ENCODE measurements around the gene NR2F1.

NR2F1 gene

DNA sequence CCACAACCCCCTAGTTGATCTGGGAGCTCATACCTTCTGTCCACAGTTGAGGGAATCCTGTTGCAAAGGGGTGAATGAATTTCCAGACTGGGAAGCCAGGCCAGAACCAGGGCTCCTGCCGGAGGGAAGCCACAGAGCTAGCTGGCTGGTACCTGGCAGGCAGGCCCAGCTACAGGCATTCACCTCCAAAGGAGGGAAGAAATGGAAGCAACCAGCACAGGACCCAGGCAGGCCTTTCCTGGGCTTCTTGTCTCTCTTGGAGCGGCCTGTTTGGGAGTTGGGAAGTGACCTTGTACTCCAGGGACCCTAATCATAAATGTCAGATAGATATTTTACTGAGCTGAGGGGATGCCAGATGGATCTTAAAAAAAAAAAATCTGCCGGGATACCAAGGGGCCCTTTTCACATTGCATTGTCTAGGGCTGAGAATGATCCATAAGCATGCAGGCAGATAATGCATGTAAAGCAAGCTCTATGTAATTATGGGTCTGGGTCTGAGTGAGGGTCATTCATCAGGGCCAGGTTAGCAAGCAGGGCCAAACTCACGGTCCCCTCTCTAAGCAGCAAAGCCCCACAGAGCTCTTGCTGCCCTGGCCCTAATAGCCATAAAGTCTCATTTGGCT is 8.4 kb downstream of the NR2F1 start:
- no peak for DNase-seq

GRCh38 chr5:93592883-93593282 is 9.9 kb downstream of the NR2F1 start:
- no peak for DNase-seq

- no peak for DNase-seq
Observed at GRCh38 chr5:93593476-93594131, 10.6 kb downstream of the NR2F1 start.

DNA sequence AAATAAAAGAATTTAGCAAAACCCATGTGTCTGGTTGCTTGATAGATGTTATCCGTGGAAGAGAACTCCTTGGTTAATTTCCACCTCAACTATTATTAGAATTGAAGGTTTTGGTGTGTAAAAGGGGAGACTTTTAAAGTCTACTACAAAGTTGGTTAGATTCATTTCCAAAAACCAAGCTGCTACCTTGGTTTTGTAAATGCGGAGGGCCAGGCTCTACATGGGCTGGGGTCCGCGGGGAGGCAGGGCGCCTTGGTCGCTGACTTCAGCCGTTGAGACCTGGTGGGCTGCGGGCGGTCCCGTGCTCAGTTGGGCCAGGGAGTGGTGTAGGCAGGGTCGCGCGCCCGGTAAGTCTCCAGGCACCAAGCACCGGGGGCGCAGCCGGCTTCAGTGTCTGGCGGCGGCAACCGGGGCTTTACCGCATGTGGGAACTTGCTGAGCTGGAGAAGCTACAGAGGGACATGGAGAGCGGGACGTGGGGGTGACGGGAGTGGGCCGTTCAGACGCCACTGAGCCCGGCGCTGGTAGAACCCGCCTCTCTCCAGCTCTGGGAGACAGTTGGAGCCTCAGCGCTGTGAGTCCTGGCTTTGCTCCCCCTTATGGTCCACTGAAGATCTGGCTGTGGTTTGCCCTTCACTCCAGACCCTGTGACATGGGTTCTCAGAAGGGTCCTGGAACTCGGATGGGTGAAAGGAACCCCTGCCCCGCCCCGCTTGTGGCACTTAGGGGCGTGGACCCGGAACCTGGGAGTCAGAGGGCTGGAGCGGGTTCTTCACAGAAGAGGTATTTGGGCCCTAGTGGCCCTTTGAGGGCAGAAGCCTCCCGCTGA is 11.8 kb downstream of the NR2F1 start:
- no peak for DNase-seq

DNA sequence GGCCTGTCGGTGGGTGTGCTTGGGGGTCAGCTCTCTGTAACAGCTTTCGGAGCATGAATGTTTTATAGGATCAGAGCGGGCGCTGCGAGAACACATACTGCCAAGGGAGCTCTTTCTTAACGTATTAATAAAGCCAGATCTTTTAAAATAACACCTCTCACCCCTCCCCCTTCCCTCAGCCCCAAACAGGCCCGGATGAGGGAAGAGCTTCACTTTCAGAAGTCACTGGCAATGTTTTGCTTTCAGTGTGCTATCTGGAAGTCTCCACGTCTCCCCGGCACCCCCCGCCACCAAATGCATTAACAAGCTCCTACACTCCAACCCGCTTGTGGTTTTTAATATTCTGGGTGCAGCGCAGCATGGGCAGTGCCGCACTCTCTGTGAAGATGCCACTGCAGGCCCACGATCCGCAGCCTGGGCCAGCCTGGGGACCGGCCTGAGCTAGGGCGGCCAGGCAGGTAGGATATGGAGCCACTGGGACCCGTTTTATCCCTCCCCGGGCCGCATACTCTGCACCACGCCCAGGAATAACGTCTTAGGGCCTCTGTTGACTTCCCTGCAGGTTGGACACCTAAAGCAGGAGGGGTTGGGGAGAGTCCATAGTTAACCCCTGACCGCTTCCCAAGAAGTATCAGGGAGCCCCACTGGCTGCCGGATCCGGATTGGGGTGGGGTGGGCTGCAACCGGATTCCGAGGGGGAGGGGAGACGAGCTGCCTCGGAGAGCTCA is 12.6 kb downstream of the NR2F1 start:
- DNase-seq, result no peak

- no peak for DNase-seq
Observed at GRCh38 chr5:93596310-93596675, 13.3 kb downstream of the NR2F1 start.

DNA sequence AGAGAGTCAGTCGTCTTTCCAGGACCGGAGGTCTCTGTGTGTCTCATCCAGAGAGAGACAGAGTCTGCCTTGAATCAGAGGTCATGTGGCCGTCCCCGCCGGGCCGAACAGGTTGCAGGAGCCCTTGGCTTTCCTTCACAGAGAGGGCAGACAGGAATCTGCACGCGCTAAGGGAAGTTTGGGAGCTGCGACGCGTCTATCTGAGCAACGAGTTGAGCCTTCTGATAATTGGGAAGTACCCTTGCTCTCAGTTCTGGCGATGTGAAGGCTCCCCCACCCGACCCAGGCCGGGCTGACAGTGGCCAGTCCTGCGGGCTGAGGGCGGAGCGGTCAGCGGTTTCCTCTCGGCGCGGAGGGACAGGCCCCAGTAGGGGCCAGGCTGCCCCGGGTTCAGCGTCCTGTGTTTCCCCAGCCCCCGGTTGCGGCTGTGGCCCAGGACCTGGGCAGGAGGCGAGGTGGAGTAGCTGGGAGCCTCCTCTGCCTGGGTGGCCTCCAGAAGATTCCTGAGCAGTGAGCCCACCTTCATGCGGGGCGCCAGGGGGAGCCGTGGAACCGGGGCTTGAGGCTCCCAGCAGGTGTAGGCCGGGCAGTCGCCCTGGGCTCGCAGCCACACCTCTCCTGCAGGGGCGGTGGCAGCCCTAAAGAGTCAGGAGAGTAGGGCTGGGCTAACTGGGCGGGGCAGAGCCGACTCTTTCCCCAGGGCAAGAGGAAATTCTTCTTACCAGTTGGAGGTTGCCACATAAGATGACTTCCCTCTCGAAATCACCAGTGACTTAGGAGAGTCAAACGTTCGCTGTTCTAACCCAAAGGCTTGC is 13.9 kb downstream of the NR2F1 start:
- DNase-seq, result no peak

GRCh38 chr5:93598091-93599000 is 15.3 kb downstream of the NR2F1 start:
- no peak for DNase-seq

GRCh38 chr5:93599001-93599379 is 16.0 kb downstream of the NR2F1 start:
- DNase-seq, result no peak

- DNase-seq, result no peak
Observed at GRCh38 chr5:93599399-93600120, 16.5 kb downstream of the NR2F1 start.

DNA sequence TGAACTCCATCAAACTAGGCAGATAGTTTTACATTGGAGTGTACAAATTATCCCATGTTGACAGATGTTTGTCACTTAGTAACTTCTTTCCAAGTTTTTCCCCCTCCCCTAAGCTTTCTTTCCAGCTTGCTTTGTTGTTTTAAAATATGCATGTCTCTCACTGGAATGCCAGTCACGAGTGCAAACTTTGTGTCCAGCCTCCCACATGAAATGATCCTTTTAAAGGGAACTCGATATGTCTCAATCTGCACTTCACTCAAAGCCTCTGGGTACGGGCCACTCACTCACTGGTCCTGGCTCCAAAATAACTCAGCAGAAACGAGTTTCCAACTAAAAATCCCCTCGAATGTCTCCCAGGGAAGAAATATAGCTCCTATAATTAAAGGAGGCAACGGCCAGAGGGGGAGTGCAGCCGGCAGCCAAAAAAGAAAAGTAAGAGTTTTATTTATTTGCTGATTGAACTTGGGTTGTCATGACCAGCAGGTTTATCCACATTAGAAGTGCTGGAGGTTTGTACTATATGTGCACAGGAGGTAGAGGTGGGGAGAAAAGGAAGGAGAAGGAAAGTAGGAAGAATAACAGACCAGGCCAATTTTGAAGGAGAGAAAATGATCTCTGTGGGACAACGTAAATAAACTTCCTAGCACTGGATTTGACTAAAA is 17.5 kb downstream of the NR2F1 start:
- no peak for DNase-seq

- no peak for DNase-seq
Observed at GRCh38 chr5:93601071-93601801, 18.2 kb downstream of the NR2F1 start.

- DNase-seq, result no peak
Observed at GRCh38 chr5:93601802-93602155, 18.8 kb downstream of the NR2F1 start.

GRCh38 chr5:93602241-93603077 is 19.4 kb downstream of the NR2F1 start:
- no peak for DNase-seq

DNA sequence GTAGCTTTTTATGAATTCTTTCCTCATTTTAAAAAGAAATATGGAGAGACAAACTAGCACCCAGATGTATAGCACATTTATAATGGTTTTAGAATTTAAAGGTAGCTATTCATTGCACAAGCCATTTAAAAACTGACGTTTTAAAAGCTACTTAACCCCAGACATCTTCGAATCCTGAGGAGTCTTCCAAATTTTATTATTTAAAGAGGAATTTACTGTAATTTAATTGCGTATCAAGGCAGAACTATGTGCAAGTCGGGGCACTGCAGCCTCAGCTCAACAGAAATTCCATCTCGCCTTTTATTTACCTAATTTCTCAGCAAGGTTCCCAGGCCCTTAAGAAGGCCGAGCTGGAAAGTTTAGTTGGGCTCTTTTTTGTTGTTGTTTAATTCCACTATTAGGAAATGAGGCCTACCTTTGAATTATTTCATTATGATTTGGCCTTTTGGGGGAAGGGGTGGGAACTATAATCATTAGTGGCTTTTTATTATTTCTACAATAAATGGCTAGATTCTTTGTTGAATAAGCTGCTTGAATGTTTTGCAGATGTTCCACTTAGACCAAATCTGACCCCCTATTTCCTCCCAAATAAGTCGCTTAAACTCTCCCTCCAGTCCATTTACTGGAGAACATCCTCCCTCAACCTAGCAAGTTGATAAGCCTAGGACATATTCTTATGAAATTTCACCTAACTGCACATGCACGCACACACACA is 20.2 kb downstream of the NR2F1 start:
- DNase-seq, result no peak

GRCh38 chr5:93603793-93604643 is 21.0 kb downstream of the NR2F1 start:
- DNase-seq, result no peak
